ENCODE measurements around the gene NELL2.

The NELL2 gene

GRCh38 chr12:44563486-44563885, 312.6 kb downstream of the NELL2 start:
- Histone ChIP-seq H3K9me3 (ENCODE audit: control insufficient read depth, insufficient read depth, low read length) (no peaks in the 10 kb centered on the region), H3K27ac (ENCODE audit: low read depth, low read length) (no peak overlapping the region), H3K4me2 (ENCODE audit: low read length) (no peak overlapping the region), H4K20me1 (ENCODE audit: control insufficient read depth, insufficient read depth, low read depth, low read length) (no peaks in the 10 kb centered on the region), H3K79me2 (ENCODE audit: control insufficient read depth, low read length) (no peaks in the 10 kb centered on the region), H3K9me2 (replicated peaks; ENCODE audit: control insufficient read depth, low read length) (no peaks in the 10 kb centered on the region), H3K4me3 (ENCODE audit: low read length) (no peak overlapping the region), H3K36me3 (ENCODE audit: control insufficient read depth, low read length) (no peaks in the 10 kb centered on the region), H3K27me3 (ENCODE audit: control insufficient read depth, low read length) (no peaks in the 10 kb centered on the region), H3K4me1 (ENCODE audit: control insufficient read depth, low read length) (no peaks in the 10 kb centered on the region), H3F3A (ENCODE audit: control insufficient read depth, insufficient read depth) (no peaks in the 10 kb centered on the region)
- no peak for TF ChIP-seq EZH2phosphoT487 (IDR thresholded peaks at IDR 0.05; ENCODE audit: borderline replicate concordance, low read length)
- no peak for TF ChIP-seq CTCF (IDR thresholded peaks at IDR 0.05; ENCODE audit: low read depth, low read length, poor library complexity, severe bottlenecking)

- no peaks in the 10 kb centered on the region for H3K79me2 ChIP-seq (ENCODE audit: control insufficient read depth, low read length)
- H3K4me3 ChIP-seq (ENCODE audit: low read length): no peak overlapping the region
- no peaks in the 10 kb centered on the region for H3K9me3 ChIP-seq (ENCODE audit: control insufficient read depth, insufficient read depth, low read length)
- H3K9me2 ChIP-seq (replicated peaks; ENCODE audit: control insufficient read depth, low read length): no peaks in the 10 kb centered on the region
- H3F3A ChIP-seq (ENCODE audit: control insufficient read depth, insufficient read depth): no peaks in the 10 kb centered on the region
- TF ChIP-seq CTCF (IDR thresholded peaks at IDR 0.05; ENCODE audit: low read depth, low read length, poor library complexity, severe bottlenecking): no peak
- no peak for TF ChIP-seq EZH2phosphoT487 (IDR thresholded peaks at IDR 0.05; ENCODE audit: borderline replicate concordance, low read length)
- no peaks in the 10 kb centered on the region for H3K27me3 ChIP-seq (ENCODE audit: control insufficient read depth, low read length)
- H3K36me3 ChIP-seq (ENCODE audit: control insufficient read depth, low read length): no peaks in the 10 kb centered on the region
- no peaks in the 10 kb centered on the region for H4K20me1 ChIP-seq (ENCODE audit: control insufficient read depth, insufficient read depth, low read depth, low read length)
- no peaks in the 10 kb centered on the region for H3K4me1 ChIP-seq (ENCODE audit: control insufficient read depth, low read length)
- H3K4me2 ChIP-seq (ENCODE audit: low read length): no peak overlapping the region
- no peak overlapping the region for H3K27ac ChIP-seq (ENCODE audit: low read depth, low read length)
These were observed 317.6 kb downstream of the NELL2 start for GRCh38 chr12:44558340-44559100.

GRCh38 chr12:44555454-44555853, 320.7 kb downstream of the NELL2 start:
- no peaks in the 10 kb centered on the region for H4K20me1 ChIP-seq (ENCODE audit: control insufficient read depth, insufficient read depth, low read depth, low read length)
- no peaks in the 10 kb centered on the region for H3K4me1 ChIP-seq (ENCODE audit: control insufficient read depth, low read length)
- H3K27me3 ChIP-seq (ENCODE audit: control insufficient read depth, low read length): no peaks in the 10 kb centered on the region
- no peaks in the 10 kb centered on the region for H3K79me2 ChIP-seq (ENCODE audit: control insufficient read depth, low read length)
- H3K9me2 ChIP-seq (replicated peaks; ENCODE audit: control insufficient read depth, low read length): no peaks in the 10 kb centered on the region
- H3K9me3 ChIP-seq (ENCODE audit: control insufficient read depth, insufficient read depth, low read length): no peaks in the 10 kb centered on the region
- no peak overlapping the region for H3K27ac ChIP-seq (ENCODE audit: low read depth, low read length)
- H3K4me2 ChIP-seq (ENCODE audit: low read length): no peak overlapping the region
- TF ChIP-seq EZH2phosphoT487 (IDR thresholded peaks at IDR 0.05; ENCODE audit: borderline replicate concordance, low read length): no peak
- TF ChIP-seq CTCF (IDR thresholded peaks at IDR 0.05; ENCODE audit: low read depth, low read length, poor library complexity, severe bottlenecking): no peak
- no peaks in the 10 kb centered on the region for H3K36me3 ChIP-seq (ENCODE audit: control insufficient read depth, low read length)
- H3F3A ChIP-seq (ENCODE audit: control insufficient read depth, insufficient read depth): no peaks in the 10 kb centered on the region
- no peak overlapping the region for H3K4me3 ChIP-seq (ENCODE audit: low read length)

Measured in DOHH2 (cell line).